NCI-H226 (cell line): ENCODE measurements around the gene ABHD14A.
A peak's percentile ranks its signal among the peaks of the same experiment; 100 is the strongest.

Experiments used
- DNase-seq: peaks from one replicate; pipeline ENCODE4 v3.0.0-alpha.2; 2015

Gene ABHD14A

DNA sequence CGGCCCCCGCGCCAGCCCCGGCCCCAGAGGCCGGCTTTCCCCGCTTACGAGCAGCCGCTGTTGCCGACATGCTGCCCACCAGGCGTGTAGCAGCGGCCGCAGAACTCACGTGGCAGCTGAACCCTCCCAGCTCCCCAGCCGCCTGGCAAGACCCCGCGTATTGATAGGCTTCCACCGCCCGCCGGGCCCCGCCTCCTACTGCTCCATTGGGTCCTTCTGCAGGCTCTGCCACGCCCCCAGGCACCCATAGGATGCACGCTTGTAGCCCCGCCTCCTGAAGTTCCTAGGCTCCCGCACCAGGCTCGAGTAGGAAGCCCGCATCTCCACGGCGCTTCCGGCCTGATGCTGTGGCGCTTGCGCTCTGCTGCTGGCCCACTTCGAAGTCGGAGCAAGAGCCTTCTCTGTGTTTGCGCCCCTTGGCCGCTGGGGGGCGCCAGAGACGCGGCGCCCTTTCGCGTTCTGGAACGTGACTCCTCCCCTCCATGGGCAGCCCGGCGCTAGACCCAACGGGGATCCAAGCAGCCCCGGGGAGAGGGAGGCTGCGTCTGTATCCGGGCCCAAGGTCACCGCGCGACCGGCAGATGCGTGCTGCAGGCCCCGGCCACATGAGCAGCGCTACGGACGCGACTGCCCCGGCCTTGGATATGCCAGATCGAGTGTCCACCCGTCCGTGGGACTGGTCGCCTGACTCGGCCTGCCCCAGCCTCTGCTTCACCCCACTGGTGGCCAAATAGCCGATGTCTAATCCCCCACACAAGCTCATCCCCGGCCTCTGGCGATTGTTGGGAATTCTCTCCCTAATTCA, 32.9 kb upstream of the ABHD14A start, which contains the start of the genes PARP3 and RRP9:
Gene PARP3 (plus strand): TSS at position 566 of the 805 bp plus-strand sequence. CDS start 993 bp downstream, outside the sequence.
Gene RRP9 (minus strand): TSS at position 107 of the 805 bp plus-strand sequence. CDS start 37 bp downstream, at position 70.
- peak; percentile 100 for DNase-seq

DNA sequence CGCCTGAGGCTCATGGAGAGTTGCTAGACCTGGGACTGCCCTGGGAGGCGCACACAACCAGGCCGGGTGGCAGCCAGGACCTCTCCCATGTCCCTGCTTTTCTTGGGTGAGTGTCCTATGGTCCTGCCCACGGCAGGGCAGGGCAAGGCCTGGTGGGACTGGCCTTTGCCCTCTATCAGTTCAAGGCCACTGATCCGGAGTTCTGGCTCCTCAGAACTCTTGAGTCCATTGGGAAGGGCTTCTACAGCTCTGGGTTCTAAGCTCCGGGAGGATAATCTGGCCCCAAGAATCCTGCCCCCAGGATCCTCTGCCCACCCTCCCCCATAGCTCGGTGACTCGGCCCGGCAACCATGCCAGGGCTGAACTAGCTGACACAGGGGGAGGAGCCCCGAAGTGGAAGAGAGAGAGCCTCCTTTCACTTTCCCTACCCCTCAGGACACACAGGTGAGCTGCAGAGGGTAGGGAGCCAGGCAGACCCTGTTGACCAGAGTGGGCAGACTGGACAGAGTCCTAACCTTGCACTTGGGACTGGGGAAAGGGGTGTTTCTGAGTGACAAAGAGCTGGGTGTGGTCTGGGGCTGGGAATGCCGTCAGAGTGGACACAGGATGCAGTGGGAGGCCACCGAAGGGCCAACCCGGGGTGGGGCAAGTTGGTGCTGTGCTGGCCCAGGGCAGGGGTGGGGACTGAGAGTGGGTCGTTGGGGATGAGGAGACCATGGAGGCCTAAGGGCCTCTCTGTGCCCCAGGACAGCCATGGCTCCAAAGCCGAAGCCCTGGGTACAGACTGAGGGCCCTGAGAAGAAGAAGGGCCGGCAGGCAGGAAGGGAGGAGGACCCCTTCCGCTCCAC, 32.0 kb upstream of the ABHD14A start:
- DNase-seq, result peak; percentile 71

DNA sequence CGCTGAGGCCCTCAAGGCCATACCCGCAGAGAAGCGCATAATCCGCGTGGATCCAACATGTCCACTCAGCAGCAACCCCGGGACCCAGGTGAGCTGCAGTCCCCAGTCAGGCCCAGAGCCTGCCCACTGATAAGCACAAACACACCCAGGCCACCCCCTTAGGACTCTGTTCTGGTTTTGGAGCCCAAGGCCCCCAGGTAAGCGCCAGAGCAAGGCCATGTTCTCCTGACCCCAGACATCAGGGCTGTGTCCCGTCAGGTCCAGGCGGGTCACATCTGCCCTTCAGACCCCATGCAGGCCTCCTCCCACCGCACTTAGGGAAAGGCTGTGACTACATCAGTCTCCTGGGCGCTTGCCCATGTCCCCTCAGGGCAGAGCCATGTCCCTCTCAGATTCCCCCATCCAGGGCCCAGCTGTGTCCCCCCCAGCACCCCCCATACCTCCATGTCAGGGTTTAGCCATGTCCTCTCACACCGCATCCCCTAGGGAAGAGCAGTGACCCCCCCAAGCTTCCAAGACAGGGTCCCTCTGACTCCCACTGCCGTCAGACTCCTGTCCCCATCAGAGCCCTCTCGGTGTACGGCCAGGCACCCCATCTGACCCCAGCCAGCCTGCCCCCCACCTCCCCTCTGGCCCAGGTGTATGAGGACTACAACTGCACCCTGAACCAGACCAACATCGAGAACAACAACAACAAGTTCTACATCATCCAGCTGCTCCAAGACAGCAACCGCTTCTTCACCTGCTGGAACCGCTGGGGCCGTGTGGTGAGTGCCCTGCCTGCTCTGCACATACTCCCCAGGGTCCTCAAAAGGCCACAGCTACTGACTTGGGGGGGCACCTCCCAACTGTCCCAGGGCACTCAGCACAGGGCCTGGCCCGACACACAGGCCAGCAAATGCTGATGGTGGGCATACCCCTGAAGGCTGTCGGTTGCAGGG, 31.1 kb upstream of the ABHD14A start:
- DNase-seq, result no peak

DNA sequence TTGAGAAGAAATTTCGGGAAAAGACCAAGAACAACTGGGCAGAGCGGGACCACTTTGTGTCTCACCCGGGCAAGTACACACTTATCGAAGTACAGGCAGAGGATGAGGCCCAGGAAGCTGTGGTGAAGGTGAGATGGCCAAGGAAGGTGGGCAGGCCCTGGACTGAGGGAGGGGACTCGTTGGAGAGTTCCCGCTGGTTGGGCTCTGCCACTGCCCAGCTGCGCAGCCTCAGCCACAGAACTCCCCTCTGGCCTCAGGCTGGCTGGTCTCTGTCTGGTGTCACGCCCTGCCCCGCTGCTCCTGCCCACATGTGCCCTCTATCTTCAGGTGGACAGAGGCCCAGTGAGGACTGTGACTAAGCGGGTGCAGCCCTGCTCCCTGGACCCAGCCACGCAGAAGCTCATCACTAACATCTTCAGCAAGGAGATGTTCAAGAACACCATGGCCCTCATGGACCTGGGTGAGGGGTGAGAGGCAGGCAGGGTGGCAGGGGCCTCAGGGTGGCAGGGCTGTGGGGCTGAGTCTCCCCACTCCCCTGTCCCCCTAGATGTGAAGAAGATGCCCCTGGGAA, 30.3 kb upstream of the ABHD14A start:
- DNase-seq, result no peak

DNA sequence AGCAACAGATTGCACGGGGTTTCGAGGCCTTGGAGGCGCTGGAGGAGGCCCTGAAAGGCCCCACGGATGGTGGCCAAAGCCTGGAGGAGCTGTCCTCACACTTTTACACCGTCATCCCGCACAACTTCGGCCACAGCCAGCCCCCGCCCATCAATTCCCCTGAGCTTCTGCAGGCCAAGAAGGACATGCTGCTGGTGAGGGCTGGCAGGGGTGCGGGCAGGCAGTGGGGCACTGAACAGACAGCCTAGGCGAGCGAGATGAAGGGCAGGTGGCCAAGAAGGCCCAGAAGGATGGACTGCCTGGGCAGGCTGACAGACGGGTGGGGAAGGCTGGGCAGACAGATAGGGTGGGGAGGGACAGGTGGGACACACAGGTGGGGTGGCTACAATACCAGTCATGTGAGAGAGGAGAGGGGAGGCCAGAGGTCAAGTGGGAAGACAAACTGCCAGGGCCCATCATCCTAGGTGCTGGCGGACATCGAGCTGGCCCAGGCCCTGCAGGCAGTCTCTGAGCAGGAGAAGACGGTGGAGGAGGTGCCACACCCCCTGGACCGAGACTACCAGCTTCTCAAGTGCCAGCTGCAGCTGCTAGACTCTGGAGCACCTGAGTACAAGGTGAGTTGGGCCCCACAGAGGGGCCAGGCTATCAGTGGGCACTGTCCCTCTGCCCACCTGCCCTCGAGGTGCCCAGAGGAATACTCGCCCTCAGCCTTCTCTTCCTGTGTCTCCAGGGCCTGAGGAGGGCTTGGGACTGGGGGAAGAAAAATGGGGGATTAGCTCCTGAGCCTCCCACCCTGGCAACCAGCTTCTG, 29.6 kb upstream of the ABHD14A start:
- no peak for DNase-seq

DNA sequence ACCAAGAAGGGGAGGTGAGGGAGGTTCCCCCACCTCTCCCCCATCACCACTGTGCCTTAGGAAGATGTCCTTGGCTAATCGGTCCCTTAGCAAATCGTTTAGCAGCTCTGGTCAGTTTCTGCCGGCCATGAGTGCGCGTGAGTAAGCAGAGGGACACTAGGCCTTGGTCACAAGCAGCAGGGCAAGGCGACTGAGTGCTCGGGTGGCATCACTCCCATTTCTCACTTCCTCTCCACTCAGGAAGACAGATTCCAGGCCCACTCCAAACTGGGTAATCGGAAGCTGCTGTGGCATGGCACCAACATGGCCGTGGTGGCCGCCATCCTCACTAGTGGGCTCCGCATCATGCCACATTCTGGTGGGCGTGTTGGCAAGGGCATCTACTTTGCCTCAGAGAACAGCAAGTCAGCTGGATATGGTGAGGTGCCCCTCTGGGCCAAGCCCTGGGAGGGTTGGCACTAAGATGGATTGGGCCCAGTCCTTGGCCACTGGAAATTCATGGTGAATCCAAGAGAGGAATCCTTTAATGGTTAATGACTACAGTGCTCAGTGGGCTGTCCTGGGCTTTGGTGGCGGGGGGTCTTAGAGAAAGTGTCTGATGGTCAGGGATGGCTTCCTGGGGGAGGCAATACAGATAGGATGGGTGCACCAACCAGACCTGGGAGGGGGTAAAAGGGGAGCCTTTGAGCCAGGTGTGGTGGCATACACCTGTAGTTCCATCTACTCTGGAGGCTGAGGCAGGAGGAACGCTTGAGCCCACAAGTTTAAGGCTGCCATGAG, 28.7 kb upstream of the ABHD14A start:
- no peak for DNase-seq

DNA sequence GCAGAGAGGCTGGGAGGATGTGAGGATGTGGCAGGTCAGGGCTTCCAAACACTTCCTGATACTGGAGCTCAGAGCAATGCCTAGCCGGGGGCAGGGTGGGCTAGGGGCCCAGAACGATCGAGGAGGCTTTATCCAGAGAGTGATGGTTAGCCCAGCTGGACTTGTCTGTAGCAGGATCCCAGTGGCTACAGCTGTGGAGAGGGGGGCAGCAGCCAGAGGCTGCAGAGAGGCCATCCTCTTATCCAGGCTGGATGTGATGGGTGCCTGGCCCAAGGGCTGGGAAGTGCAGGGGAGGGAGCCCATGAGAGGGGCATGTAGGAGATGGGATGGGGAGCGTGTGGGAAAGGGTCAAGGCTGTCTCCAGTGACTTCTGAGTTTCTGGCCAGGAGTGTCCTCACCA, 28.1 kb upstream of the ABHD14A start:
- no peak for DNase-seq

DNA sequence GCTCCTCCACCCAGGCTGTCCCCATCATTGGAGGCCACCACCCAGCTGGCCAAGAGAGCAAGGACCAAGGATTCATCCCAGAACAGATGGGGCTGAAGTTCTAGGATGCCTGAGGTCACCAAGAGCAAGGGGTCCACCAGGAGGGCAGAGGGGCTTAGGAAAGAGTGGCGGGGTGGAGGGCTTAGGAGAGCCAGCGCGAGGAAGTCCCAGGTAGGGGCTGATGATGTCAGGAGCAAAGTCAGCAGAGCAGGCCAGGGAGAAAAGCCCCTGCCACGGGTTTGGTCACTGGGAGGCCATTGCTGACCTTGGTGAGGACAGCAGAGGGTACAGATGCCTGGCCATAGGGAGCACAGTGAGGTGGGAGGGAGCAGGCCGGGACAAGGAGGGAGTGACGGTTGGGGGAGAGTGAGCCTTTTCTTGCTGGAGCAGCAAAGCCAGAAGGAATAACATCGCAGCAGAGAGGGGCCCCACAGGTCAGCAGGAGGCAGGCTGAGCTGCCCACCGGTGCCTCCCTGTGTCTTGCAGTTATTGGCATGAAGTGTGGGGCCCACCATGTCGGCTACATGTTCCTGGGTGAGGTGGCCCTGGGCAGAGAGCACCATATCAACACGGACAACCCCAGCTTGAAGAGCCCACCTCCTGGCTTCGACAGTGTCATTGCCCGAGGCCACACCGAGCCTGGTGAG, 27.5 kb upstream of the ABHD14A start:
- no peak for DNase-seq

DNA sequence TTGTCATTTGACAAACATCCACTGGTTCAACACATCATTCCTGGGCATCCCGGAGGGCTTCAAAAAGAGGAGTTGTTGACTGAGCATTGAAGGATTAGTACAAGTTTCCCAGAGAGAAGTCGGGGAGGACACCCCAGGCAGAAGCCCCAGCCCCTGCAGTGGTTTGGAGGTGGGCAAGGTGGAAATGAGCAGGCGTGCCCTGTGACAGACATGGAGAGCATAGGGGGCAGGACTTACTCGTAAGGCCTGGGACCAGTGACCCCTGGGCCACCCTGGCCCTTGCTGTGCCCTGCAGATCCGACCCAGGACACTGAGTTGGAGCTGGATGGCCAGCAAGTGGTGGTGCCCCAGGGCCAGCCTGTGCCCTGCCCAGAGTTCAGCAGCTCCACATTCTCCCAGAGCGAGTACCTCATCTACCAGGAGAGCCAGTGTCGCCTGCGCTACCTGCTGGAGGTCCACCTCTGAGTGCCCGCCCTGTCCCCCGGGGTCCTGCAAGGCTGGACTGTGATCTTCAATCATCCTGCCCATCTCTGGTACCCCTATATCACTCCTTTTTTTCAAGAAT, 26.8 kb upstream of the ABHD14A start:
- no peak for DNase-seq

DNA sequence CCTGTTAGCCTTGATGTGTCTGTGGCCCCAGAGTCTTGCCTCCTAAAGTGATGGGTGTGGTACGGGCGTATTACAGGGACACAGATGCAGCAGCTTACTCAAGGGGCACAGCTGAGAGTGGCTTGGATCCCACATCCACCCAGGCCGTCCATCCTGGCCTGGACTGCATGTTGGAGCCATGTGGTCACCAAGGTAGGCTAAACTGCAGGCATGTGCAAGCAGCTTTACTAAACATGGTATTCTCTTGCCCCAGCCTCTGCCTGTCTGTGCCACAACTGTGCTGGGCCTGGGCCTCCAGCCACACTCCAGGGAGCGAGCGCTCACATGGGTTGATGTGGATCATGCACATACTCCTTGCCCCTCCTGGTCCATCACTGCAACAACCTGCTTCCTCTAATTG, 25.7 kb upstream of the ABHD14A start:
- no peak for DNase-seq

DNA sequence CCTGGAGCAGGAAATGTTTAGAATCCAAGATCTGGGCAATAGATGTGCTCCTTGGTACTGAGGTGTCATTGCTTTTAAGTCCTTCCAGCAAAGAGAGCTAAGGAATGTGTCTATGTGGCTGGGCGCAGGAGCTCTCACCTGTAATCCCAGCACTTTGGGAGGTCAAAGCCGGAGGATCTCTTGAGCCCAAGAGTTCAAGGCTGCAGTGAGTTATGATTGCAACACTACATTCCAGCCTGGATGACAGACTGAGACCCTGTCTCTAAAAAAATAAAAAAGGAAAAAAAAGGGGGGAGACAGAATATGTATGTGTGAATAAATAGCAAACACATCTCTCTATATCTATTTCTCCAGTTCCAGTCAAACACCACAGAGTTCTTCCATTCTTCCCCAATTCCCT, 24.0 kb upstream of the ABHD14A start:
- DNase-seq, result no peak

DNA sequence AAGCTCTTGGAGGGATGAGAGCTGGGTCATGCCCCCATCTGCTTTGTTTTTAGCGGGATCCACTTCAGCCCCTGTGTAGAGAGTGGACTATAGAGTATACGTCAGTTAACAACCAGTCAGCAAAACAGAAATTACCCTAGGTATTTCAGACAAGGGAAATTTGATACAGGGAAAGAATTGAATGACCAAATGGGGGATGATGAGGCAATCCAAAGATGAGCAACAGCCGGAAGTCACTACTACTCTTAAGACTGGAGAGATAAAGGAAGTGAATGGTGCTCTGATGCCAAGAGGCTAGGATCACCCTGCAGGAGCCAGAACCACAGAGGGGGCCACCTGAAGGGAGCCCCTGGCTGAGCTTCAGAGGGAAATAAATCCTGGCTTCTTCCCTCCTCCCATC, 21.4 kb upstream of the ABHD14A start:
- peak; percentile 65 for DNase-seq

DNA sequence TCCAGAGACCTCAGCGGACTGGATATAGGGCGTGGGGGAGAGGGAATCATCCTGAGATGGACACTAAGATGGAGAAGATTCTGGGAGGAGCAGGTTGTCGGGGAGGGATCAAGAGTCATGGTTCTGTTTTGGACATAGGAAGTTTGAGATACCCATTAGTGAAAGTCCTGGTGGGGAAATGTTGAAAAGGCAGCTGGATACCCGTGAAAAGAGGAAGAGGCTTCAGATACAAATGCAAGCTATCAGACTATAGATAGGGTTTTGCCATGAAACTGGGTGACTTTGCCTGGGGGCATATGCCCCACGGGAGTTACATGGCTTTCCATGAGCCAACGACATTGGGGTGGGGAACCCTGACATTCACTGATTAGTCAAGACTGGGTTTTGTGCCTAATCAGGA, 20.8 kb upstream of the ABHD14A start:
- no peak for DNase-seq

DNA sequence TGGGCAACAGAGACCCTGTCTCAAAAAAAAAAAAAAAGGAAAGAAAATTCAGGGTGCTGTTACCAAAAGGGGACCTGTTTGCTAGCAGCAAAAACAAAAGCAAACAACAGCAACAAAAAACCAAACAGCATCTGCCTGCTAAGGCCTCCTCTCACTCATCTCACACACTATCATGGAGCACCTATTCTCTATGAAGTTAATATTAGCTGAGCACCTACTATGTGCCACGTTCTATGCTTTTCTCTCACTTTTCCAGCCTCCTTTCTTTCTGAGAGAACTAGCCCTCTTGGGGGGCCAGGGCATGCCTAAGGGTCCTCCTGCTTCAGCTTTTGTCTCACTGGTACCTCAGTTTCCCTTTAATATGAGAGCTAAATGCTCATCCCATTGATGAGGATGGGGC, 20.2 kb upstream of the ABHD14A start:
- DNase-seq, result no peak

DNA sequence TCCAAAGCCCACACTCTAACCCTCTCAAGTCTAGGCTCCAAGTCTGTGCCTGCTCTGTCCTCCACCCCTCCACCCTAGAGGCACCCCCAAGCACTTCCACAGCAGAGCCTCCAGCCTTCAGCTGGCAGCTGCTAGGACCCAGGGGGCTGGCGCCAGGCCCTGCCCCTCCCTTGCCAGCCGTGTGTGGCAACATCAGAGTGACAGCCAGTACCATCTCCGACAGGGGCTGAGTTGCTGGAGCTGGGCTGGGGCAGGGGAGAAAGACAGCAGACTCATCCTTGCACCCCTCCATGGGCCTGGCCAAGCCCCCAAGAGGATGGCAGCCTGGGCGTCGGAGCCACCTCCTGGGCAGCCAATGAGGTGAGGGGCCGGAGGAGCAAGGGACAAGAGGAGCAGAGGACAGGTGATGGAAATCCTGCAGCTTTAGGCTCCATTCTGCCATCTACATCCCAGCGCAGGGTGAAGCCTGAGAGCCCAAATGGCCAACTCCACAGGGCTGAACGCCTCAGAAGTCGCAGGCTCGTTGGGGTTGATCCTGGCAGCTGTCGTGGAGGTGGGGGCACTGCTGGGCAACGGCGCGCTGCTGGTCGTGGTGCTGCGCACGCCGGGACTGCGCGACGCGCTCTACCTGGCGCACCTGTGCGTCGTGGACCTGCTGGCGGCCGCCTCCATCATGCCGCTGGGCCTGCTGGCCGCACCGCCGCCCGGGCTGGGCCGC, 19.5 kb upstream of the ABHD14A start, which contains the start of gene GPR62:
Gene GPR62 (plus strand): TSS at position 207 of the 718 bp plus-strand sequence. CDS start 272 bp downstream, at position 479.
- DNase-seq, result no peak

DNA sequence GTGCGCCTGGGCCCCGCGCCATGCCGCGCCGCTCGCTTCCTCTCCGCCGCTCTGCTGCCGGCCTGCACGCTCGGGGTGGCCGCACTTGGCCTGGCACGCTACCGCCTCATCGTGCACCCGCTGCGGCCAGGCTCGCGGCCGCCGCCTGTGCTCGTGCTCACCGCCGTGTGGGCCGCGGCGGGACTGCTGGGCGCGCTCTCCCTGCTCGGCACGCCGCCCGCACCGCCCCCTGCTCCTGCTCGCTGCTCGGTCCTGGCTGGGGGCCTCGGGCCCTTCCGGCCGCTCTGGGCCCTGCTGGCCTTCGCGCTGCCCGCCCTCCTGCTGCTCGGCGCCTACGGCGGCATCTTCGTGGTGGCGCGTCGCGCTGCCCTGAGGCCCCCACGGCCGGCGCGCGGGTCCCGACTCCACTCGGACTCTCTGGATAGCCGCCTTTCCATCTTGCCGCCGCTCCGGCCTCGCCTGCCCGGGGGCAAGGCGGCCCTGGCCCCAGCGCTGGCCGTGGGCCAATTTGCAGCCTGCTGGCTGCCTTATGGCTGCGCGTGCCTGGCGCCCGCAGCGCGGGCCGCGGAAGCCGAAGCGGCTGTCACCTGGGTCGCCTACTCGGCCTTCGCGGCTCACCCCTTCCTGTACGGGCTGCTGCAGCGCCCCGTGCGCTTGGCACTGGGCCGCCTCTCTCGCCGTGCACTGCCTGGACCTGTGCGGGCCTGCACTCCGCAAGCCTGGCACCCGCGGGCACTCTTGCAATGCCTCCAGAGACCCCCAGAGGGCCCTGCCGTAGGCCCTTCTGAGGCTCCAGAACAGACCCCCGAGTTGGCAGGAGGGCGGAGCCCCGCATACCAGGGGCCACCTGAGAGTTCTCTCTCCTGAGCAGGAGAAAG, 18.7 kb upstream of the ABHD14A start:
- DNase-seq, result no peak

DNA sequence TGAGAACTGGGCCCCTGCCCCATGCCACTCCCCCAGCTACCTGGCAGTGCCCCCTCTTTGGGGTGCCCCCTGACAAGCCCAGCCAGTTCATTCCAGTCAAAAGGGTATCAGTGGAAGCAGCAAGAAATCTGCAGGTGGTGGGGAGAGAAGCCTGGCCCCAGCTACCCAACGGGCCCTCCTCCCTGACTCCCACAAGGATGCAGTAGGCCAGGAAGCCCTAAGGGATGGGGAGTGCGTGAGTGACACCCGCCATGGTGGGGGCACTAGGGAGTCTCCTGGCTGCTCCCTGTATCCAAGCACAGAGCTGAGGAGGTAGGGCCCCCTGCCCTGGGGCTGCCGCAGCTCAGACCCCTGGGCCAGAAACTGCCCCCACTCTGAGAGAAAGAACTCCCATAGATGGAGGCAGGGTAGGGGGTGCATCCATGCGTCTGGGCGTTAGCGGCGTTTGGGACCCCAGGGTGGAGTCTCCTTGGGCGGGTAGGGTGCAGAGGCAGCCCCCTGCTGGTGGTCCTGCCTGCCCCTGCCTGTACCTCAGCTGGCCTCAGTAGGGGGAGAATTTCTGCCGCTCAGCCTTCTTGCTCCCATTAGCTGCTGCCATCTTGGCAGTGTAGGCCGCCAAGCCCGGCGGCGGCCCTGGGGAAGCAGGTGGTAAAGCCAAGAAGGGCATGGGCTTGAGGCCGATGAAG, 17.2 kb upstream of the ABHD14A start:
- no peak for DNase-seq
